Keratinocyte (primary cell): ENCODE results near the gene NCAM2. TPM values are rescaled to one million over a fixed set of nuclear protein-coding genes. Genes with fewer than 3 reads are reported as not detected.

Source experiments
- DNase-seq: peaks from one replicate; pipeline ENCODE4 v3.0.0-alpha.2; 2011; ENCODE audit warnings: low read depth, missing footprints, low spot score
- FAIRE-seq: peaks from 2 replicates; lab custom pipeline; 2011; peaks lifted over from hg19 to GRCh38; lab: Jason Lieb, UNC
- H2AFZ ChIP-seq: 2 replicates; pipeline ENCODE4 v1.6.0; 2012; ENCODE audit warnings: low read length, control low read depth, inconsistent platforms; ENCODE audit not compliant: control insufficient read depth
- H3K27ac ChIP-seq: 2 replicates; pipeline ENCODE4 v1.5.1; 2011; ENCODE audit warnings: low read length; ENCODE audit not compliant: control insufficient read depth, insufficient read depth
- H3K27me3 ChIP-seq: 3 replicates; pipeline ENCODE4 v1.6.0; 2011; ENCODE audit warnings: low read length; ENCODE audit not compliant: control insufficient read depth, insufficient read depth; ENCODE audit errors: extremely low read depth
- H3K36me3 ChIP-seq, 2 experiments: 2 replicates in 1 of 2; 3 replicates in 1 of 2; pipeline ENCODE4 v1.5.1; 2011; ENCODE audit warnings: low read length in 2 of 2, mild to moderate bottlenecking in 1 of 2; ENCODE audit not compliant: control insufficient read depth in 2 of 2, insufficient read depth in 2 of 2; ENCODE audit errors: extremely low read depth in 1 of 2
- H3K4me1 ChIP-seq: 3 replicates; pipeline ENCODE4 v1.5.1; 2011; ENCODE audit warnings: low read length; ENCODE audit not compliant: control insufficient read depth, insufficient read depth; ENCODE audit errors: extremely low read depth
- H3K4me2 ChIP-seq: 3 replicates; pipeline ENCODE4 v1.6.0; 2011; ENCODE audit warnings: low read depth, low read length; ENCODE audit not compliant: control insufficient read depth, insufficient read depth; ENCODE audit errors: extremely low read depth
- H3K4me3 ChIP-seq, 3 experiments: fragments of 200-600 bp in 1 of 3; sonication (generic) in 1 of 3; 2 replicates in 2 of 3; 3 replicates in 1 of 3; pipeline ENCODE4 v1.5.1; 2011 to 2016; ENCODE audit warnings: low read length in 3 of 3, mild to moderate bottlenecking in 3 of 3, control low read depth in 2 of 3, inconsistent platforms in 1 of 3, low read depth in 1 of 3, mixed read lengths in 1 of 3, mixed run types in 1 of 3, moderate library complexity in 1 of 3; ENCODE audit not compliant: control insufficient read depth in 2 of 3, insufficient read depth in 2 of 3; ENCODE audit errors: extremely low read depth in 1 of 3
- H3K79me2 ChIP-seq: 2 replicates; pipeline ENCODE4 v1.6.0; 2012; ENCODE audit warnings: low read length; ENCODE audit not compliant: control insufficient read depth, insufficient read depth
- H3K9ac ChIP-seq: 3 replicates; pipeline ENCODE4 v1.6.0; 2011; ENCODE audit warnings: low read length; ENCODE audit not compliant: control insufficient read depth, insufficient read depth; ENCODE audit errors: extremely low read depth
- H3K9me1 ChIP-seq: 3 replicates; pipeline ENCODE4 v1.6.0; 2011; ENCODE audit warnings: low read length; ENCODE audit not compliant: control insufficient read depth, insufficient read depth; ENCODE audit errors: extremely low read depth
- H3K9me3 ChIP-seq: 2 replicates; pipeline ENCODE4 v1.5.1; 2012; ENCODE audit warnings: low read depth, low read length; ENCODE audit not compliant: control insufficient read depth
- H4K20me1 ChIP-seq: 3 replicates; pipeline ENCODE4 v1.6.0; 2011; ENCODE audit warnings: low read length; ENCODE audit not compliant: control insufficient read depth, insufficient read depth; ENCODE audit errors: extremely low read depth
- CTCF ChIP-seq, 3 experiments: IDR thresholded peaks in 1 of 3; conservative IDR thresholded peaks in 1 of 3; optimal IDR thresholded peaks in 1 of 3; 2 replicates in 2 of 3; 3 replicates in 1 of 3; pipeline versions ENCODE3 to v1.5.1; 2011; ENCODE audit warnings: low read length in 3 of 3, mild to moderate bottlenecking in 3 of 3, moderate library complexity in 2 of 3, control low read depth in 1 of 3, inconsistent platforms in 1 of 3; ENCODE audit not compliant: insufficient read depth in 2 of 3; ENCODE audit errors: extremely low read depth in 1 of 3
- EZH2 ChIP-seq: IDR thresholded peaks from one replicate; pipeline ENCODE4 v1.6.1; 2012; ENCODE audit warnings: inconsistent platforms, mild to moderate bottlenecking, low read length, moderate library complexity
- dilution Hi-C: fragments of 300-500 bp; cut with MboI; formaldehyde crosslinking; loops from one replicate; pipeline ENCODE4 v1.7.0; 2020; ENCODE audit warnings: low sequenced_read_pairs; ENCODE audit not compliant: extremely low pct_ligation_motif_present
- polyA plus RNA-seq, 5 experiments: library from polyadenylated mRNA; depleted of rRNA in 3 of 5; stranded (reverse) in 3 of 5; stranded (forward) in 1 of 5; unstranded in 1 of 5; fragments of >200 nt; gene quantifications; 1 replicate in 1 of 5; 2 replicates in 3 of 5; 3 replicates in 1 of 5; pipeline versions ENCODE4 v1.2.1 to v1.2.3, GENCODE V29; 2011 to 2012; ENCODE audit warnings: missing spikeins in 2 of 5, low read depth in 1 of 5, low replicate concordance in 1 of 5

The NCAM2 gene
- polyA plus RNA-seq, 1 donor (not counting 4 experiments of a cell fraction or from before 2014, with no cell fraction given): 0.16 TPM

GRCh38 chr21:21406921-21407320 lies 408.7 kb downstream of the NCAM2 start:
- dilution Hi-C loops: no loop called here
- no peaks in the 10 kb centered on the region for H3K9me3 ChIP-seq

GRCh38 chr21:21412096-21412495 lies 413.9 kb downstream of the NCAM2 start:
- H3K9ac ChIP-seq: no peak overlapping the region
- H3K4me2 ChIP-seq: no peak overlapping the region
- H3K9me3 ChIP-seq: no peaks in the 10 kb centered on the region
- no peaks in the 10 kb centered on the region for H3K4me1 ChIP-seq
- no peak overlapping the region for H3K4me3 ChIP-seq
- H3K27ac ChIP-seq: no peak overlapping the region
- H4K20me1 ChIP-seq: no peaks in the 10 kb centered on the region
- H2AFZ ChIP-seq: no peak overlapping the region
- H3K9me1 ChIP-seq: no peaks in the 10 kb centered on the region
- DNase-seq (no peak), FAIRE-seq (no peak)
- no peaks in the 10 kb centered on the region for H3K27me3 ChIP-seq
- H3K79me2 ChIP-seq: no peaks in the 10 kb centered on the region
- H3K36me3 ChIP-seq: no peaks in the 10 kb centered on the region
- no peak for TF ChIP-seq CTCF (optimal IDR thresholded peaks at IDR 0.05 in 1 of 3, IDR thresholded peaks at IDR 0.05 in 1 of 3, conservative IDR thresholded peaks at IDR 0.05 in 1 of 3; ENCODE audit: extremely low read depth in 1 of 3, insufficient read depth in 2 of 3, low read length in 3 of 3)
- dilution Hi-C loops: no loop called here

More at GRCh38 chr21:21406921-21407320, 408.7 kb downstream of the NCAM2 start:
- no peaks in the 10 kb centered on the region for H3K27me3 ChIP-seq
- no peak overlapping the region for H3K27ac ChIP-seq
- no peaks in the 10 kb centered on the region for H3K36me3 ChIP-seq
- H4K20me1 ChIP-seq: no peaks in the 10 kb centered on the region
- H3K4me2 ChIP-seq: no peak overlapping the region
- no peaks in the 10 kb centered on the region for H3K79me2 ChIP-seq
- no peak overlapping the region for H3K9ac ChIP-seq
- TF ChIP-seq EZH2: no peak
- TF ChIP-seq CTCF (optimal IDR thresholded peaks at IDR 0.05 in 1 of 3, IDR thresholded peaks at IDR 0.05 in 1 of 3, conservative IDR thresholded peaks at IDR 0.05 in 1 of 3; ENCODE audit: extremely low read depth in 1 of 3, insufficient read depth in 2 of 3, low read length in 3 of 3): no peak
- no peak overlapping the region for H2AFZ ChIP-seq
- H3K9me1 ChIP-seq: no peaks in the 10 kb centered on the region
- no peak for FAIRE-seq
- no peaks in the 10 kb centered on the region for H3K4me1 ChIP-seq
- no peak overlapping the region for H3K4me3 ChIP-seq
- DNase-seq: no peak
